WTC11 (cell line): ENCODE results near the gene CCER1.

Experiments
- FOXK1 ChIP-seq: sonication (generic); formaldehyde crosslinking; IDR thresholded peaks from 2 replicates; pipeline ENCODE4 v1.8.0; 2022; ENCODE audit warnings: mild to moderate bottlenecking, moderate library complexity, missing genetic modification reagents
- JUN ChIP-seq: sonication (generic); formaldehyde crosslinking; IDR thresholded peaks from 2 replicates; pipeline ENCODE4 v1.8.0; 2023; ENCODE audit warnings: mild to moderate bottlenecking, missing genetic modification reagents
- NR2C2 ChIP-seq: sonication (generic); formaldehyde crosslinking; IDR thresholded peaks from 2 replicates; pipeline ENCODE4 v1.8.0; 2022; ENCODE audit warnings: mild to moderate bottlenecking, missing genetic modification reagents
- TEAD4 ChIP-seq: sonication (generic); formaldehyde crosslinking; IDR thresholded peaks from 2 replicates; pipeline ENCODE4 v1.8.0; 2022; ENCODE audit warnings: mild to moderate bottlenecking, missing genetic modification reagents
- ZNF232 ChIP-seq: sonication (generic); formaldehyde crosslinking; IDR thresholded peaks from 2 replicates; pipeline ENCODE4 v1.8.0; 2022; ENCODE audit warnings: mild to moderate bottlenecking, missing genetic modification reagents
- ZNF317 ChIP-seq: sonication (generic); formaldehyde crosslinking; IDR thresholded peaks from 2 replicates; pipeline ENCODE4 v1.8.1; 2023; ENCODE audit warnings: low read depth, mild to moderate bottlenecking, moderate library complexity, missing genetic modification reagents, borderline replicate concordance
- TF ChIP-seq, protein P1 (sequence below): fragments of 250-450 bp; sonication (Bioruptor Pico); IDR thresholded peaks from 2 replicates; pipeline ENCODE4 v1.9.0; 2021; ENCODE audit warnings: mild to moderate bottlenecking, borderline replicate concordance
- TF ChIP-seq, protein P2 (sequence below): sonication (generic); formaldehyde crosslinking; IDR thresholded peaks from 2 replicates; pipeline ENCODE4 v1.8.1; 2023; ENCODE audit warnings: mild to moderate bottlenecking, missing genetic modification reagents, moderate library complexity
- TF ChIP-seq, protein P3 (sequence below): sonication (generic); formaldehyde crosslinking; IDR thresholded peaks from 2 replicates; pipeline ENCODE4 v1.8.1; 2022; ENCODE audit warnings: low read depth, mild to moderate bottlenecking, moderate library complexity, missing genetic modification reagents, borderline replicate concordance
- TF ChIP-seq, protein P4 (sequence below): sonication (generic); formaldehyde crosslinking; IDR thresholded peaks from 2 replicates; pipeline ENCODE4 v1.8.0; 2022; ENCODE audit warnings: mild to moderate bottlenecking, missing genetic modification reagents
- TF ChIP-seq, protein P5 (sequence below): fragments of 200-600 bp; IDR thresholded peaks from 2 replicates; pipeline ENCODE4 v1.8.0; 2022; ENCODE audit warnings: antibody characterized with exemption
- TF ChIP-seq, protein P6 (sequence below): sonication (generic); formaldehyde crosslinking; IDR thresholded peaks from 2 replicates; pipeline ENCODE4 v1.8.1; 2023; ENCODE audit warnings: mild to moderate bottlenecking, moderate library complexity, missing genetic modification reagents
- TF ChIP-seq, protein P7 (sequence below): sonication (generic); formaldehyde crosslinking; IDR thresholded peaks from 2 replicates; pipeline ENCODE4 v1.8.1; 2022; ENCODE audit warnings: low read depth, missing genetic modification reagents, borderline replicate concordance
- TF ChIP-seq, protein P8 (sequence below): sonication (generic); formaldehyde crosslinking; IDR thresholded peaks from 2 replicates; pipeline ENCODE4 v1.8.0; 2022; ENCODE audit warnings: mild to moderate bottlenecking, missing genetic modification reagents

DNA sequence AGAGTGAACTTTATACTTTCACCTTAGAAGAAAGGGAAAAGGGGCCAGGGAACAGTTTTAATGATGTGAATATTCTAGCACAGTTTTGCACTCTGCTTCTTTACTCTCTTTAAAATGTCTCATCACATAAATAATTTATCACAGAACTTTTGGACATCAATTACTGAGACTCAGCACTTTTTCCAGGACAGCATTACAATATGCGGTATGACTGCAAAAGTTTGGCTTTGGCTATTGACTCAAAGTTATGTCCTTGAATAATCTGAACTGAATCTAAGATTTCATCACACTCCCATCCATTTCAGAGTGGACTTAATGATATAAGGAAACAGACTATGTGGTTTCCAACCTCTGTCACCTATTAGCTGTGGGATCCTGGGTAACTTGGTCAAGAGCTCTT is 11.7 kb downstream of the CCER1 start:
- no peak for TF ChIP-seq TEAD4 (CRISPR knock-in tag)
- TF ChIP-seq, protein P1, sequence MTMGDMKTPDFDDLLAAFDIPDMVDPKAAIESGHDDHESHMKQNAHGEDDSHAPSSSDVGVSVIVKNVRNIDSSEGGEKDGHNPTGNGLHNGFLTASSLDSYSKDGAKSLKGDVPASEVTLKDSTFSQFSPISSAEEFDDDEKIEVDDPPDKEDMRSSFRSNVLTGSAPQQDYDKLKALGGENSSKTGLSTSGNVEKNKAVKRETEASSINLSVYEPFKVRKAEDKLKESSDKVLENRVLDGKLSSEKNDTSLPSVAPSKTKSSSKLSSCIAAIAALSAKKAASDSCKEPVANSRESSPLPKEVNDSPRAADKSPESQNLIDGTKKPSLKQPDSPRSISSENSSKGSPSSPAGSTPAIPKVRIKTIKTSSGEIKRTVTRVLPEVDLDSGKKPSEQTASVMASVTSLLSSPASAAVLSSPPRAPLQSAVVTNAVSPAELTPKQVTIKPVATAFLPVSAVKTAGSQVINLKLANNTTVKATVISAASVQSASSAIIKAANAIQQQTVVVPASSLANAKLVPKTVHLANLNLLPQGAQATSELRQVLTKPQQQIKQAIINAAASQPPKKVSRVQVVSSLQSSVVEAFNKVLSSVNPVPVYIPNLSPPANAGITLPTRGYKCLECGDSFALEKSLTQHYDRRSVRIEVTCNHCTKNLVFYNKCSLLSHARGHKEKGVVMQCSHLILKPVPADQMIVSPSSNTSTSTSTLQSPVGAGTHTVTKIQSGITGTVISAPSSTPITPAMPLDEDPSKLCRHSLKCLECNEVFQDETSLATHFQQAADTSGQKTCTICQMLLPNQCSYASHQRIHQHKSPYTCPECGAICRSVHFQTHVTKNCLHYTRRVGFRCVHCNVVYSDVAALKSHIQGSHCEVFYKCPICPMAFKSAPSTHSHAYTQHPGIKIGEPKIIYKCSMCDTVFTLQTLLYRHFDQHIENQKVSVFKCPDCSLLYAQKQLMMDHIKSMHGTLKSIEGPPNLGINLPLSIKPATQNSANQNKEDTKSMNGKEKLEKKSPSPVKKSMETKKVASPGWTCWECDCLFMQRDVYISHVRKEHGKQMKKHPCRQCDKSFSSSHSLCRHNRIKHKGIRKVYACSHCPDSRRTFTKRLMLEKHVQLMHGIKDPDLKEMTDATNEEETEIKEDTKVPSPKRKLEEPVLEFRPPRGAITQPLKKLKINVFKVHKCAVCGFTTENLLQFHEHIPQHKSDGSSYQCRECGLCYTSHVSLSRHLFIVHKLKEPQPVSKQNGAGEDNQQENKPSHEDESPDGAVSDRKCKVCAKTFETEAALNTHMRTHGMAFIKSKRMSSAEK (CRISPR knock-in tag): no peak
- TF ChIP-seq, protein P2, sequence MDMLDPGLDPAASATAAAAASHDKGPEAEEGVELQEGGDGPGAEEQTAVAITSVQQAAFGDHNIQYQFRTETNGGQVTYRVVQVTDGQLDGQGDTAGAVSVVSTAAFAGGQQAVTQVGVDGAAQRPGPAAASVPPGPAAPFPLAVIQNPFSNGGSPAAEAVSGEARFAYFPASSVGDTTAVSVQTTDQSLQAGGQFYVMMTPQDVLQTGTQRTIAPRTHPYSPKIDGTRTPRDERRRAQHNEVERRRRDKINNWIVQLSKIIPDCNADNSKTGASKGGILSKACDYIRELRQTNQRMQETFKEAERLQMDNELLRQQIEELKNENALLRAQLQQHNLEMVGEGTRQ: no peak
- TF ChIP-seq, protein P3, sequence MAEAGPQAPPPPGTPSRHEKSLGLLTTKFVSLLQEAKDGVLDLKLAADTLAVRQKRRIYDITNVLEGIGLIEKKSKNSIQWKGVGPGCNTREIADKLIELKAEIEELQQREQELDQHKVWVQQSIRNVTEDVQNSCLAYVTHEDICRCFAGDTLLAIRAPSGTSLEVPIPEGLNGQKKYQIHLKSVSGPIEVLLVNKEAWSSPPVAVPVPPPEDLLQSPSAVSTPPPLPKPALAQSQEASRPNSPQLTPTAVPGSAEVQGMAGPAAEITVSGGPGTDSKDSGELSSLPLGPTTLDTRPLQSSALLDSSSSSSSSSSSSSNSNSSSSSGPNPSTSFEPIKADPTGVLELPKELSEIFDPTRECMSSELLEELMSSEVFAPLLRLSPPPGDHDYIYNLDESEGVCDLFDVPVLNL (CRISPR knock-in tag): no peak
- TF ChIP-seq, protein P4, sequence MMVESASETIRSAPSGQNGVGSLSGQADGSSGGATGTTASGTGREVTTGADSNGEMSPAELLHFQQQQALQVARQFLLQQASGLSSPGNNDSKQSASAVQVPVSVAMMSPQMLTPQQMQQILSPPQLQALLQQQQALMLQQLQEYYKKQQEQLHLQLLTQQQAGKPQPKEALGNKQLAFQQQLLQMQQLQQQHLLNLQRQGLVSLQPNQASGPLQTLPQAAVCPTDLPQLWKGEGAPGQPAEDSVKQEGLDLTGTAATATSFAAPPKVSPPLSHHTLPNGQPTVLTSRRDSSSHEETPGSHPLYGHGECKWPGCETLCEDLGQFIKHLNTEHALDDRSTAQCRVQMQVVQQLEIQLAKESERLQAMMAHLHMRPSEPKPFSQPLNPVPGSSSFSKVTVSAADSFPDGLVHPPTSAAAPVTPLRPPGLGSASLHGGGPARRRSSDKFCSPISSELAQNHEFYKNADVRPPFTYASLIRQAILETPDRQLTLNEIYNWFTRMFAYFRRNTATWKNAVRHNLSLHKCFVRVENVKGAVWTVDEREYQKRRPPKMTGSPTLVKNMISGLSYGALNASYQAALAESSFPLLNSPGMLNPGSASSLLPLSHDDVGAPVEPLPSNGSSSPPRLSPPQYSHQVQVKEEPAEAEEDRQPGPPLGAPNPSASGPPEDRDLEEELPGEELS (CRISPR knock-in tag): no peak
- TF ChIP-seq, protein P5, sequence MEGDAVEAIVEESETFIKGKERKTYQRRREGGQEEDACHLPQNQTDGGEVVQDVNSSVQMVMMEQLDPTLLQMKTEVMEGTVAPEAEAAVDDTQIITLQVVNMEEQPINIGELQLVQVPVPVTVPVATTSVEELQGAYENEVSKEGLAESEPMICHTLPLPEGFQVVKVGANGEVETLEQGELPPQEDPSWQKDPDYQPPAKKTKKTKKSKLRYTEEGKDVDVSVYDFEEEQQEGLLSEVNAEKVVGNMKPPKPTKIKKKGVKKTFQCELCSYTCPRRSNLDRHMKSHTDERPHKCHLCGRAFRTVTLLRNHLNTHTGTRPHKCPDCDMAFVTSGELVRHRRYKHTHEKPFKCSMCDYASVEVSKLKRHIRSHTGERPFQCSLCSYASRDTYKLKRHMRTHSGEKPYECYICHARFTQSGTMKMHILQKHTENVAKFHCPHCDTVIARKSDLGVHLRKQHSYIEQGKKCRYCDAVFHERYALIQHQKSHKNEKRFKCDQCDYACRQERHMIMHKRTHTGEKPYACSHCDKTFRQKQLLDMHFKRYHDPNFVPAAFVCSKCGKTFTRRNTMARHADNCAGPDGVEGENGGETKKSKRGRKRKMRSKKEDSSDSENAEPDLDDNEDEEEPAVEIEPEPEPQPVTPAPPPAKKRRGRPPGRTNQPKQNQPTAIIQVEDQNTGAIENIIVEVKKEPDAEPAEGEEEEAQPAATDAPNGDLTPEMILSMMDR: no peak
- TF ChIP-seq, protein P6, sequence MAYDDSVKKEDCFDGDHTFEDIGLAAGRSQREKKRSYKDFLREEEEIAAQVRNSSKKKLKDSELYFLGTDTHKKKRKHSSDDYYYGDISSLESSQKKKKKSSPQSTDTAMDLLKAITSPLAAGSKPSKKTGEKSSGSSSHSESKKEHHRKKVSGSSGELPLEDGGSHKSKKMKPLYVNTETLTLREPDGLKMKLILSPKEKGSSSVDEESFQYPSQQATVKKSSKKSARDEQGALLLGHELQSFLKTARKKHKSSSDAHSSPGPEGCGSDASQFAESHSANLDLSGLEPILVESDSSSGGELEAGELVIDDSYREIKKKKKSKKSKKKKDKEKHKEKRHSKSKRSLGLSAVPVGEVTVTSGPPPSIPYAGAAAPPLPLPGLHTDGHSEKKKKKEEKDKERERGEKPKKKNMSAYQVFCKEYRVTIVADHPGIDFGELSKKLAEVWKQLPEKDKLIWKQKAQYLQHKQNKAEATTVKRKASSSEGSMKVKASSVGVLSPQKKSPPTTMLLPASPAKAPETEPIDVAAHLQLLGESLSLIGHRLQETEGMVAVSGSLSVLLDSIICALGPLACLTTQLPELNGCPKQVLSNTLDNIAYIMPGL (CRISPR knock-in tag): no peak
- TF ChIP-seq ZNF317 (CRISPR knock-in tag): no peak
- no peak for TF ChIP-seq ZNF232 (CRISPR knock-in tag)
- TF ChIP-seq, protein P7, sequence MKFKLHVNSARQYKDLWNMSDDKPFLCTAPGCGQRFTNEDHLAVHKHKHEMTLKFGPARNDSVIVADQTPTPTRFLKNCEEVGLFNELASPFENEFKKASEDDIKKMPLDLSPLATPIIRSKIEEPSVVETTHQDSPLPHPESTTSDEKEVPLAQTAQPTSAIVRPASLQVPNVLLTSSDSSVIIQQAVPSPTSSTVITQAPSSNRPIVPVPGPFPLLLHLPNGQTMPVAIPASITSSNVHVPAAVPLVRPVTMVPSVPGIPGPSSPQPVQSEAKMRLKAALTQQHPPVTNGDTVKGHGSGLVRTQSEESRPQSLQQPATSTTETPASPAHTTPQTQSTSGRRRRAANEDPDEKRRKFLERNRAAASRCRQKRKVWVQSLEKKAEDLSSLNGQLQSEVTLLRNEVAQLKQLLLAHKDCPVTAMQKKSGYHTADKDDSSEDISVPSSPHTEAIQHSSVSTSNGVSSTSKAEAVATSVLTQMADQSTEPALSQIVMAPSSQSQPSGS (CRISPR knock-in tag): no peak
- TF ChIP-seq, protein P8, sequence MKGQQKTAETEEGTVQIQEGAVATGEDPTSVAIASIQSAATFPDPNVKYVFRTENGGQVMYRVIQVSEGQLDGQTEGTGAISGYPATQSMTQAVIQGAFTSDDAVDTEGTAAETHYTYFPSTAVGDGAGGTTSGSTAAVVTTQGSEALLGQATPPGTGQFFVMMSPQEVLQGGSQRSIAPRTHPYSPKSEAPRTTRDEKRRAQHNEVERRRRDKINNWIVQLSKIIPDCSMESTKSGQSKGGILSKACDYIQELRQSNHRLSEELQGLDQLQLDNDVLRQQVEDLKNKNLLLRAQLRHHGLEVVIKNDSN (CRISPR knock-in tag): no peak
- TF ChIP-seq FOXK1 (CRISPR knock-in tag): no peak
- TF ChIP-seq JUN (CRISPR knock-in tag): no peak
- no peak for TF ChIP-seq NR2C2 (CRISPR knock-in tag)
